ENCODE measurements around the gene TIMM13.
"Not testable (repeated sequence)": the region's sequence is repeated elsewhere in the genome, so short reads cannot be mapped to it uniquely, and the experiment has no call there.

TIMM13 gene

GRCh38 chr19:2415281-2415972, 12.0 kb downstream of the TIMM13 start:
- DNase-seq (ENCODE audit: low spot score): no peak

- no peak for DNase-seq (ENCODE audit: low spot score)
Measured at GRCh38 chr19:2413629-2414028, 13.8 kb downstream of the TIMM13 start.

GRCh38 chr19:2413159-2413558, 14.2 kb downstream of the TIMM13 start:
- DNase-seq (ENCODE audit: low spot score): no peak

GRCh38 chr19:2412449-2412848, 14.9 kb downstream of the TIMM13 start:
- DNase-seq (ENCODE audit: low spot score): no peak

GRCh38 chr19:2411709-2412108, 15.7 kb downstream of the TIMM13 start:
- DNase-seq (ENCODE audit: low spot score): no peak

GRCh38 chr19:2410023-2410422, 17.4 kb downstream of the TIMM13 start:
- DNase-seq (ENCODE audit: low spot score): no peak

- DNase-seq (ENCODE audit: low spot score): no peak
Measured at GRCh38 chr19:2409352-2409912, 18.0 kb downstream of the TIMM13 start.

- DNase-seq (ENCODE audit: low spot score): no peak
Measured at GRCh38 chr19:2408247-2408646, 19.1 kb downstream of the TIMM13 start.

GRCh38 chr19:2399582-2399981, 27.8 kb downstream of the TIMM13 start:
- DNase-seq (ENCODE audit: low spot score): no peak

- no peak for DNase-seq (ENCODE audit: low spot score)
Measured at GRCh38 chr19:2398735-2399305, 28.6 kb downstream of the TIMM13 start.

GRCh38 chr19:2397173-2397572, 30.2 kb downstream of the TIMM13 start:
- DNase-seq (ENCODE audit: low spot score): not testable (repeated sequence)

GRCh38 chr19:2395293-2395829, 32.0 kb downstream of the TIMM13 start:
- DNase-seq (ENCODE audit: low spot score): not testable (repeated sequence)

GRCh38 chr19:2394442-2395292, 32.7 kb downstream of the TIMM13 start:
- DNase-seq (ENCODE audit: low spot score): no peak

- no peak for DNase-seq (ENCODE audit: low spot score)
Measured at GRCh38 chr19:2394054-2394441, 33.3 kb downstream of the TIMM13 start.

- not testable (repeated sequence) for DNase-seq (ENCODE audit: low spot score)
Measured at GRCh38 chr19:2392899-2393298, 34.5 kb downstream of the TIMM13 start.

- no peak for DNase-seq (ENCODE audit: low spot score)
Measured at GRCh38 chr19:2392366-2392765, 35.0 kb downstream of the TIMM13 start.

- peak; percentile 83 for DNase-seq (ENCODE audit: low spot score)
Measured at GRCh38 chr19:2391118-2391725, 36.2 kb downstream of the TIMM13 start.

- DNase-seq (ENCODE audit: low spot score): no peak
Measured at GRCh38 chr19:2389594-2389993, 37.8 kb downstream of the TIMM13 start.

- no peak for DNase-seq (ENCODE audit: low spot score)
Measured at GRCh38 chr19:2387367-2388288, 39.8 kb downstream of the TIMM13 start.

- no peak for DNase-seq (ENCODE audit: low spot score)
Measured at GRCh38 chr19:2385053-2385721, 42.2 kb downstream of the TIMM13 start.
